Measurements from ENCODE around the gene FOXRED2.

- TF ChIP-seq GATA3 (IDR thresholded peaks at IDR 0.05; ENCODE audit: low read depth, low read length), result no peak
- no peak for TF ChIP-seq GATA2 (IDR thresholded peaks at IDR 0.05; ENCODE audit: low read depth, low read length)
Measured at GRCh38 chr22:36453855-36454378, 52.9 kb downstream of the FOXRED2 start.
